ENCODE measurements around the gene SLC4A5.
"Not testable (repeated sequence)": the region's sequence is repeated elsewhere in the genome, so short reads cannot be mapped to it uniquely, and the experiment has no call there.

The SLC4A5 gene

GRCh38 chr2:74238879-74239278 is 104.3 kb downstream of the SLC4A5 start:
- TF ChIP-seq CTCF (IDR thresholded peaks at IDR 0.05): no peak
- H3K27ac ChIP-seq: no peak overlapping the region
- H3K4me3 ChIP-seq: no peak overlapping the region
- DNase-seq (ENCODE audit: low spot score): no peak

- Histone ChIP-seq H3K27ac (no peak overlapping the region), H3K4me3 (no peak overlapping the region)
- no peak for DNase-seq (ENCODE audit: low spot score)
- TF ChIP-seq CTCF (IDR thresholded peaks at IDR 0.05): no peak
These were observed 108.2 kb downstream of the SLC4A5 start for GRCh38 chr2:74235041-74235440.

- no peak for DNase-seq (ENCODE audit: low spot score)
- Histone ChIP-seq H3K4me3 (no peak overlapping the region), H3K27ac (no peak overlapping the region)
- no peak for TF ChIP-seq CTCF (IDR thresholded peaks at IDR 0.05)
These were observed 109.6 kb downstream of the SLC4A5 start for GRCh38 chr2:74233648-74234047.

GRCh38 chr2:74232426-74232825 is 110.8 kb downstream of the SLC4A5 start:
- Histone ChIP-seq H3K4me3 (no peak overlapping the region), H3K27ac (no peak overlapping the region)
- TF ChIP-seq CTCF (IDR thresholded peaks at IDR 0.05): no peak
- DNase-seq (ENCODE audit: low spot score): no peak

- not testable (repeated sequence) for H3K4me3 ChIP-seq; H3K27ac ChIP-seq; DNase-seq (ENCODE audit: low spot score)
These were observed 113.4 kb downstream of the SLC4A5 start for GRCh38 chr2:74229865-74230264.

GRCh38 chr2:74228772-74229171 is 114.4 kb downstream of the SLC4A5 start:
- H3K4me3 ChIP-seq: no peak overlapping the region
- no peak for DNase-seq (ENCODE audit: low spot score)
- TF ChIP-seq CTCF (IDR thresholded peaks at IDR 0.05): no peak
- H3K27ac ChIP-seq: no peak overlapping the region

- no peak for DNase-seq (ENCODE audit: low spot score)
- Histone ChIP-seq H3K4me3 (no peak overlapping the region), H3K27ac (no peak overlapping the region)
- TF ChIP-seq CTCF (IDR thresholded peaks at IDR 0.05): no peak
These were observed 115.6 kb downstream of the SLC4A5 start for GRCh38 chr2:74227646-74228045.

- no peak for TF ChIP-seq CTCF (IDR thresholded peaks at IDR 0.05)
- H3K27ac ChIP-seq: peak overlapping the region; percentile 55 to 82
- no peak for DNase-seq (ENCODE audit: low spot score)
- H3K4me3 ChIP-seq: peak overlapping the region; percentile 53
These were observed 116.5 kb downstream of the SLC4A5 start for GRCh38 chr2:74226648-74227213.
